ENCODE results near the gene NR3C1.

- TF ChIP-seq CTCF (IDR thresholded peaks at IDR 0.05; ENCODE audit: low read length) (no peak), EZH2phosphoT487 (IDR thresholded peaks at IDR 0.05; ENCODE audit: low read length) (no peak)
These were observed 60.4 kb downstream of the NR3C1 start for GRCh38 chr5:143343042-143343441.
